ENCODE measurements around the gene RAMACL.

DNA sequence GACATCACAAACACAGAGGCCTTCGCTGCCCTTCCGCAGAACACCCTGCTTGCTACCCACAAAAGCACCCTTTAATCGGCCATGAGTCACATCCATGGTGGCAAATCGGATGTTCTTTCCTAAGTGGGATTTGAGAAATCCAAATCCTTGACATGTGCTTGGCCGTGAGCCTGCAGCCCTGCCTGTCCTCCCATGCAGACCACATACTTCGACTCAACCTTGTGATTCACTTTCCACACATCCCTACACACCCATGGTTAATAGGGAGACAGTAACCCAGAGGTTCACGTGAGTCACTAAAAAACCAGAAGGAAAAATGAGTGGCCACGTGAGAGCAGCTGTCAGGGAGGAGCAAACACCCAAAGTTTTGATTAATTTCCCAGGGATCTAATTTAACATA, 19.4 kb downstream of the RAMACL start:
- TF ChIP-seq CTCF (conservative IDR thresholded peaks at IDR 0.05; ENCODE audit: low read depth, low read length) = no peak
- TF ChIP-seq EZH2 (IDR thresholded peaks at IDR 0.05; ENCODE audit: low read length, unreplicated experiment) = no peak
